IMR-90 (cell line): Measurements from ENCODE around the gene IL36B. TPM values are rescaled to one million over a fixed set of nuclear protein-coding genes. Genes with fewer than 3 reads are reported as not detected.

Experiments used
- ATAC-seq: fragments of 200-7000 bp; cut with Tn5 transposase; 2 replicates; pipeline ENCODE4 v1.9.1; 2020; ENCODE audit warnings: low read depth, mild to moderate bottlenecking, moderate library complexity
- BruUV-seq: library from RNA; stranded (reverse); fragments of 400-500 nt; replicated peaks from 2 replicates; lab custom pipeline; 2021; lab: Mats Ljungman, UMichigan
- CTCF ChIA-PET: fragments of 300-600 bp; formaldehyde crosslinking; extraction: SDS; loops from one replicate; lab custom pipeline; 2021; ENCODE audit warnings: antibody characterized with exemption; lab: Yijun Ruan, JAX
- POLR2A ChIA-PET: fragments of 300-600 bp; sonication (Branson Sonifier 250); formaldehyde crosslinking; loops from one replicate; lab custom pipeline; 2022; ENCODE audit warnings: antibody characterized with exemption; ENCODE audit not compliant: unreplicated experiment; lab: Charles Lee
- DNase-seq: peaks from one replicate; pipeline ENCODE4 v3.0.0; 2013
- H2AFZ ChIP-seq: replicated peaks from 2 replicates; pipeline ENCODE3; 2013; ENCODE audit warnings: low read length, mild to moderate bottlenecking; ENCODE audit not compliant: poor library complexity
- H2AK5ac ChIP-seq: 2 replicates; pipeline ENCODE4 v1.6.1; 2013; ENCODE audit warnings: low read depth, low read length, inconsistent platforms
- H2AK9ac ChIP-seq: replicated peaks from 2 replicates; pipeline ENCODE3; 2013; ENCODE audit warnings: mild to moderate bottlenecking, low read depth, low read length, moderate library complexity; ENCODE audit not compliant: poor library complexity
- H2BK120ac ChIP-seq: 2 replicates; pipeline ENCODE4 v1.6.1; 2013; ENCODE audit warnings: low read depth, low read length, inconsistent platforms
- H2BK15ac ChIP-seq: 3 replicates; pipeline ENCODE4 v1.6.1; 2013; ENCODE audit warnings: low read depth, low read length, inconsistent platforms
- H2BK20ac ChIP-seq: 2 replicates; pipeline ENCODE4 v1.6.1; 2013; ENCODE audit warnings: low read depth, mild to moderate bottlenecking, inconsistent platforms, low read length, moderate library complexity
- H2BK5ac ChIP-seq: 2 replicates; pipeline ENCODE4 v1.6.1; 2013; ENCODE audit warnings: mild to moderate bottlenecking, low read depth, low read length, inconsistent platforms; ENCODE audit not compliant: poor library complexity, severe bottlenecking
- H3K14ac ChIP-seq: replicated peaks from 2 replicates; pipeline ENCODE4 v1.6.1; 2013; ENCODE audit warnings: low read depth, low read length, inconsistent platforms
- H3K18ac ChIP-seq: 2 replicates; pipeline ENCODE4 v1.6.1; 2013; ENCODE audit warnings: low read depth, low read length, control low read depth
- H3K23ac ChIP-seq: 2 replicates; pipeline ENCODE4 v1.6.1; 2013; ENCODE audit warnings: low read depth, low read length, inconsistent platforms
- H3K27ac ChIP-seq: 2 replicates; pipeline ENCODE4 v1.5.1; 2013; ENCODE audit warnings: mild to moderate bottlenecking, control low read depth, low read length; ENCODE audit not compliant: insufficient read depth
- H3K27me3 ChIP-seq: 2 replicates; pipeline ENCODE4 v1.6.1; 2013; ENCODE audit warnings: low read length; ENCODE audit not compliant: control insufficient read depth, insufficient read depth
- H3K36me3 ChIP-seq: 2 replicates; pipeline ENCODE4 v1.6.1; 2013; ENCODE audit warnings: low read length, mixed read lengths; ENCODE audit not compliant: control insufficient read depth, insufficient read depth
- H3K4ac ChIP-seq: 2 replicates; pipeline ENCODE4 v1.6.1; 2013; ENCODE audit warnings: low read depth, low read length, inconsistent platforms
- H3K4me1 ChIP-seq: 2 replicates; pipeline ENCODE4 v1.6.1; 2013; ENCODE audit warnings: low read length, mixed read lengths; ENCODE audit not compliant: control insufficient read depth, insufficient read depth
- H3K4me2 ChIP-seq: 2 replicates; pipeline ENCODE4 v1.6.1; 2013; ENCODE audit warnings: low read depth, mild to moderate bottlenecking, control low read depth, low read length, moderate library complexity
- H3K4me3 ChIP-seq: 2 replicates; pipeline ENCODE4 v1.5.1; 2013; ENCODE audit warnings: low read depth, mild to moderate bottlenecking, control low read depth, low read length, moderate library complexity; ENCODE audit not compliant: insufficient read depth
- H3K56ac ChIP-seq: 2 replicates; pipeline ENCODE4 v1.6.1; 2013; ENCODE audit warnings: low read length, inconsistent platforms; ENCODE audit not compliant: insufficient read depth; ENCODE audit errors: extremely low read depth
- H3K79me1 ChIP-seq, 2 experiments: 2 replicates each; pipeline ENCODE4 v1.6.1; 2013; ENCODE audit warnings: low read length in 2 of 2, inconsistent platforms in 1 of 2, low read depth in 1 of 2
- H3K9ac ChIP-seq: 2 replicates; pipeline ENCODE4 v1.6.1; 2013; ENCODE audit warnings: low read depth, low read length, control low read depth
- H3K9me1 ChIP-seq: 2 replicates; pipeline ENCODE4 v1.6.1; 2013; ENCODE audit warnings: low read length, inconsistent platforms; ENCODE audit not compliant: insufficient read depth
- H3K9me3 ChIP-seq: 2 replicates; pipeline ENCODE4 v1.6.1; 2013; ENCODE audit warnings: low read length; ENCODE audit not compliant: control insufficient read depth, insufficient read depth
- H4K20me1 ChIP-seq: 2 replicates; pipeline ENCODE4 v1.6.1; 2013; ENCODE audit warnings: low read length, inconsistent platforms; ENCODE audit not compliant: insufficient read depth
- H4K5ac ChIP-seq: 2 replicates; pipeline ENCODE4 v1.6.1; 2013; ENCODE audit warnings: mild to moderate bottlenecking, low read depth, low read length, control low read depth
- H4K8ac ChIP-seq, 2 experiments: 2 replicates each; pipeline ENCODE4 v1.6.1; 2013; ENCODE audit warnings: low read depth in 2 of 2, low read length in 2 of 2, control low read depth in 1 of 2, inconsistent platforms in 1 of 2
- H4K91ac ChIP-seq: 2 replicates; pipeline ENCODE4 v1.6.1; 2013; ENCODE audit warnings: low read depth, low read length, inconsistent platforms; ENCODE audit not compliant: insufficient read depth
- BHLHE40 ChIP-seq: fragments of 150-350 bp; IDR thresholded peaks from 2 replicates; pipeline ENCODE4 v1.6.1; 2016; ENCODE audit warnings: mild to moderate bottlenecking, low read depth, low read length
- CEBPB ChIP-seq: IDR thresholded peaks from 2 replicates; pipeline ENCODE4 v1.6.1; 2012; ENCODE audit warnings: low read depth, low read length, improper control_type of control experiment
- CHD1 ChIP-seq: IDR thresholded peaks from 2 replicates; pipeline ENCODE4 v1.6.1; 2012; ENCODE audit warnings: low read depth, low read length, improper control_type of control experiment
- CTCF ChIP-seq: conservative IDR thresholded peaks from 2 replicates; pipeline ENCODE4 v1.5.1; 2012; ENCODE audit warnings: mild to moderate bottlenecking, low read depth, low read length, improper control_type of control experiment
- ELK1 ChIP-seq: fragments of 150-350 bp; IDR thresholded peaks from 2 replicates; pipeline ENCODE4 v1.6.1; 2016; ENCODE audit warnings: low read depth, mild to moderate bottlenecking, low read length, moderate library complexity, borderline replicate concordance
- FOS ChIP-seq: fragments of 150-350 bp; IDR thresholded peaks from 2 replicates; pipeline ENCODE4 v1.6.1; 2016; ENCODE audit warnings: low read depth, low read length
- MAFK ChIP-seq: IDR thresholded peaks from 2 replicates; pipeline ENCODE4 v1.6.1; 2012; ENCODE audit warnings: low read depth, low read length, improper control_type of control experiment
- MAZ ChIP-seq: IDR thresholded peaks from 2 replicates; pipeline ENCODE4 v1.6.1; 2012; ENCODE audit warnings: low read depth, mild to moderate bottlenecking, low read length, improper control_type of control experiment, moderate library complexity, borderline replicate concordance
- MXI1 ChIP-seq: IDR thresholded peaks from 2 replicates; pipeline ENCODE4 v1.6.1; 2012; ENCODE audit warnings: low read depth, mild to moderate bottlenecking, low read length, moderate library complexity, borderline replicate concordance
- NFE2L2 ChIP-seq: fragments of 150-350 bp; IDR thresholded peaks from 2 replicates; pipeline ENCODE4 v1.6.1; 2016; ENCODE audit warnings: low read depth, mild to moderate bottlenecking, low read length
- POLR2A ChIP-seq: IDR thresholded peaks from 2 replicates; pipeline ENCODE4 v1.6.1; 2012; ENCODE audit warnings: mild to moderate bottlenecking, low read depth, low read length
- RAD21 ChIP-seq: IDR thresholded peaks from 2 replicates; pipeline ENCODE4 v1.6.1; 2012; ENCODE audit warnings: low read length, improper control_type of control experiment
- RCOR1 ChIP-seq: IDR thresholded peaks from 2 replicates; pipeline ENCODE4 v1.6.1; 2012; ENCODE audit warnings: mild to moderate bottlenecking, low read length, improper control_type of control experiment; ENCODE audit not compliant: insufficient replicate concordance
- RFX5 ChIP-seq: IDR thresholded peaks from 2 replicates; pipeline ENCODE4 v1.8.0; 2012; ENCODE audit warnings: low read depth, mild to moderate bottlenecking, low read length, moderate library complexity
- SMC3 ChIP-seq: fragments of 150-350 bp; IDR thresholded peaks from 2 replicates; pipeline ENCODE4 v1.6.1; 2016; ENCODE audit warnings: low read depth, mild to moderate bottlenecking, antibody characterized with exemption, low read length, moderate library complexity
- USF2 ChIP-seq: fragments of 150-350 bp; IDR thresholded peaks from 2 replicates; pipeline ENCODE4 v1.6.1; 2017; ENCODE audit warnings: mild to moderate bottlenecking, antibody characterized with exemption, low read length, low read depth
- WGBS, 2 experiments: methylation state at CpG; one replicate each; pipeline versions ENCODE4 v1.1.5 to v1.1.7; 2013; ENCODE audit warnings: missing lambda C conversion rate in 2 of 2; ENCODE audit not compliant: insufficient read length in 1 of 2; ENCODE audit errors: extremely low coverage in 2 of 2; 5-methylcytosine and 5-hydroxymethylcytosine counted together
- dilution Hi-C: fragments of 300-500 bp; cut with HindIII; formaldehyde crosslinking; loops from one replicate; pipeline ENCODE4 v1.14.3; 2018; ENCODE audit warnings: low sequenced_read_pairs; ENCODE audit not compliant: unreplicated experiment
- in situ Hi-C: fragments of 300-500 bp; cut with MboI; formaldehyde crosslinking; loops from 3 replicates; pipeline ENCODE4 v1.14.3; 2019; ENCODE audit warnings: low sequenced_read_pairs, inconsistent platforms, mixed read lengths
- intact Hi-C: fragments of 100-400 bp; cut with micrococcal nuclease; formaldehyde crosslinking; loops from 2 replicates; pipeline ENCODE4 v1.10.0; 2022
- polyA plus RNA-seq, 3 experiments: library from polyadenylated mRNA; depleted of rRNA; stranded (reverse); fragments of >200 nt; gene quantifications; 2 replicates each; pipeline ENCODE4 v1.2.3, GENCODE V29; 2012; ENCODE audit warnings: low replicate concordance in 1 of 3
- total RNA-seq: library from RNA; depleted of rRNA; stranded (reverse); fragments of >200 nt; gene quantifications from 2 replicates; pipeline ENCODE4 v1.2.3, GENCODE V29; 2012

The IL36B gene
- total and polyA plus RNA-seq, 2 of the 4 experiments (the other 2 are of a cell fraction), result not detected

GRCh38 chr2:113034016-113034415 is 18.7 kb downstream of the IL36B start:
- ATAC-seq (no peak), DNase-seq (no peak)
- H3K9me3 ChIP-seq, result no peaks in the 10 kb centered on the region
- H2BK15ac ChIP-seq, result no peak overlapping the region
- ChIA-PET POLR2A (no interaction called here), CTCF (no interaction called here)
- no peak overlapping the region for H2BK120ac ChIP-seq
- no TSS peak for BruUV-seq
- no peaks in the 10 kb centered on the region for H3K79me1 ChIP-seq
- no peaks in the 10 kb centered on the region for H3K36me3 ChIP-seq
- H3K4me1 ChIP-seq, result no peaks in the 10 kb centered on the region
- no peaks in the 10 kb centered on the region for H3K9me1 ChIP-seq
- peaks cover 14% of the 10 kb centered on the region for H3K27me3 ChIP-seq
- in situ Hi-C loops, result no loop called here
- no peak overlapping the region for H3K18ac ChIP-seq
- no peak overlapping the region for H2BK5ac ChIP-seq
- H4K91ac ChIP-seq, result no peak overlapping the region
- dilution Hi-C loops, result no loop called here
- TF ChIP-seq MAFK (no peak), POLR2A (no peak), FOS (no peak), RAD21 (no peak), MAZ (no peak), CTCF (no peak), USF2 (no peak), NFE2L2 (no peak), BHLHE40 (no peak), SMC3 (no peak), RCOR1 (no peak), CHD1 (no peak), CEBPB (no peak), MXI1 (no peak), ELK1 (no peak), RFX5 (no peak)
- no peak overlapping the region for H3K4ac ChIP-seq
- H2AK5ac ChIP-seq, result no peak overlapping the region
- no peak overlapping the region for H3K56ac ChIP-seq
- H4K5ac ChIP-seq, result no peak overlapping the region
- no peak overlapping the region for H2BK20ac ChIP-seq
- no peak overlapping the region for H2AFZ ChIP-seq
- WGBS, 2 experiments, result 60% methylated on average over 1 of the region's 3 CpGs; no CpG with 5 or more reads in 1 of the 2 experiments
- H3K4me3 ChIP-seq, result no peak overlapping the region
- no peak overlapping the region for H3K23ac ChIP-seq
- no peak overlapping the region for H3K27ac ChIP-seq
- H3K4me2 ChIP-seq, result no peak overlapping the region
- H4K20me1 ChIP-seq, result no peaks in the 10 kb centered on the region
- no peak overlapping the region for H2AK9ac ChIP-seq
- H3K9ac ChIP-seq, result no peak overlapping the region
- H4K8ac ChIP-seq, result no peak overlapping the region
- H3K14ac ChIP-seq, result no peak overlapping the region
- intact Hi-C loops, result no loop called here
